DLD1 (cell line): ENCODE measurements around the gene HMG20A.

ENCODE experiments used
- in situ Hi-C: cut with HindIII; loops from 2 replicates; pipeline ENCODE4 v1.10.0; 2017; ENCODE audit warnings: low sequenced_read_pairs

The HMG20A gene

DNA sequence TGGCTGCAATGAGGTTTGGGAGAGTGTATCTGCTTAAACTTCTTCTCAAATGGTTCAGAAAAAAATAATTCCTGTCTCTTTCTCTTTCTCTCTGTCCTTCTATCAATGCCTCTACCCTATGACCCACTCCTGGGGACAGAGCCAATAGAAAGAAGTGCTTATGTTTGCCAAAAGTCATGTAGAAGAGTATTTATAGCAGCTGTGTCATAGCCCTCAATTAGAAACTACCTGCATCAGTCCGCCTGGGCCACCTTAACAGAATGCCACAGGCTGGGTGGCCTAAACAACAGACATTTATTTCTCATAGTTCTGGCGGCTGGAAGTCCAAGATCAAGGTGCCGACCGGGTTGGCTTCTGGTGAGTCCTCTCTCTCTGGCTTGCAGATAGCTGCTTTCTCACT is 92.5 kb downstream of the HMG20A start:
- in situ Hi-C loops, result no loop called here

DNA sequence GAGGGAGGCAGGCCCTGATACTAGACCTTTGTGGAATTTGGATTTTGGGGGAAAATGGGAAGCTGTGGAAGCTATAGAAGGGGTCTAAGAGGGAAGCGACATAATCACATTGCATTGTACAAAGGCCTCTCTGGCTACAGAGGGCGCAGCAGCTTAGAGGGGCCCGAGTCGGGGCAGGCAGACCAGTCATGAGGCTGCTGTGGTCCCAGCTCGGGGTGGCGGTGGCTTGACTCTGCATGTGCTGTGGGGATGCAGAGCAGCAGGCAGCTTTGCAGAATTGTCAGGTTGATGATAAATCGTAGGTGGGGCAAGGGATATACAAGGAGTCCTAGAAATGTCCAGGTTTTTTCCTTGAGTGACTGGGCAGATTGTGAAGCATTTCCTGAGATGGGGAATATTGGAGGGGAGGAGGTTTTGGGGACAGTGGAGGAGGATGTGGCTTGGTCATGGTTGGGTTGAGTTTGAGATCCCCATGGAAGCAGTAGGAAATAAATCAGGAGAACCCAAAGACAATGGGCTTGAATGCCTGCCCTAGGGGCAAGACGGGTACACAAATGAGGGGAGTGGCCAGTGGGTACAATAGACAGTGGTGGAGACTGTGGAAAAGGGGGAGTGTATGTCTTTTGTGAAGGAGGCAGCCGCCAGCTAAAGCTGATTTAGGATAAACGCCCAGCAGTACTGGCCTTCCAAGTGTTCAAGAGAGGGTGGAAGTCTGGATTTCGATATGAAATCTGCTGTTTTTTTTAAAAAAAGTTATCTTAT is 94.1 kb downstream of the HMG20A start:
- in situ Hi-C loops, result no loop called here

GRCh38 chr15:77515613-77516012 is 94.9 kb downstream of the HMG20A start:
- in situ Hi-C loops, result no loop called here

- in situ Hi-C loops, result no loop called here
These were observed 95.4 kb downstream of the HMG20A start for GRCh38 chr15:77516076-77516475.

GRCh38 chr15:77516786-77517185 is 96.1 kb downstream of the HMG20A start:
- in situ Hi-C loops, result no loop called here

GRCh38 chr15:77517579-77517978 is 96.9 kb downstream of the HMG20A start:
- in situ Hi-C loops, result no loop called here

DNA sequence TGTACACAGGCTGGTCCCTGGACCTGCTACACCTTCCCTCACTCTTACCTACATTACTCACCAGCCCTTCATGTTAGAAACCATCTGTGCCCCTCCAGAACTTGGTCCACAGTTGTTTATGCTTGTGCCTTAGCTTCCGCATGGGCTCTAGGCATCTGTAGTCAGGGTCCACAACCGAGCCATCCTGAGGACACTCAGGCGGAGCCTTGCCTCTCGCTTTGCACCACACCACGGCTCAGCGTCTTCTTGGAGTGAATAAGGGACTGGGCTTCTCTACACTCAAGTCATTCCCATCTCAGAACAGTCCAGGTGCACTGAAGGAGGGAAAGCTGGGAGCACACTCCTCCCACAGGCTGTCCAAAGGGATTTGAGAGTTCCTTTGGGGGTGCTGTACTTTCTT is 97.8 kb downstream of the HMG20A start:
- in situ Hi-C loops, result no loop called here

- in situ Hi-C loops, result no loop called here
These were observed 98.9 kb downstream of the HMG20A start for GRCh38 chr15:77519540-77519939.

GRCh38 chr15:77521206-77521605 is 100.5 kb downstream of the HMG20A start:
- in situ Hi-C loops, result loop anchor here (10.0 kb wide), 1 partner anchor 96 kb away; the partner anchor contains the start of genes HMG20A and PEAK1

- in situ Hi-C loops, result loop anchor here (10.0 to 25.0 kb wide), 2 partner anchors 101 to 413 kb away; partner anchors contain the start of genes HMG20A and PEAK1
These were observed 104.7 kb downstream of the HMG20A start for GRCh38 chr15:77525400-77525811.

DNA sequence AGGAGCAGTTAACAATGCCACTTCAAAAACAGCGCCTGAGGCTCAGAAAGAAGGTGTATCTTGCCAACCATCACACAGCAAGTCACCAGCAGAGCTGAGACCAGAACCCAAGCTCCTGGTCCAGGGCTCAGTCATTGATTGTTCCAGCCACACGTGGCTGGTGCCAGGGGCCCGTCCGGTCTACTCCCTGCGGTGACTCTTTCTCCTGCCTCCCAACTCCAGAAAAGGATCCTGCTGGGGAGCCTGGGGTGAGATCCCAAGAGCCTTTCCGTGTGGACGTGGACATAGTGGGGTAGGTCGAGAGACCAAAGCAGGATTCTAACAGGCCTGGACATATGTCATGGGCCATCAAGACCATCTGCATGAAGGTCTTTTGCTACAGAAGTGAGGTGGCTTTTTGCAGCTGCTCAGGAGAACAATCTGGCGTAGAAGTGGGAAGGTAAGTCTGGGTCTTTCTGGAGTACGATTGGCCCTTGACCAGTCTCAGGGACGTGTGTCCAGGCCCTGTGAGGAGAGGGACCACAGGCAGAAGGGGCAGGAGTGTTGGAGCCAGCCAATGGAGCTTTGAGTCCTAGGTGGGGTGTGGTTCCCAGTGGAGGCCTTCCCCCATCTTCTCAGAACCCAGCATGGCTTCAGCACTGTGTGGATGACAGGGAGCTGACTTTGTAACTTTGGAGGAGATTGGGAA is 105.4 kb downstream of the HMG20A start:
- in situ Hi-C loops, result loop anchor here (10.0 to 25.0 kb wide), 2 partner anchors 101 to 414 kb away; partner anchors contain the start of genes HMG20A and PEAK1

- in situ Hi-C loops, result loop anchor here (10.0 to 25.0 kb wide), 2 partner anchors 102 to 414 kb away; partner anchors contain the start of genes HMG20A and PEAK1
These were observed 106.0 kb downstream of the HMG20A start for GRCh38 chr15:77526595-77527163.

DNA sequence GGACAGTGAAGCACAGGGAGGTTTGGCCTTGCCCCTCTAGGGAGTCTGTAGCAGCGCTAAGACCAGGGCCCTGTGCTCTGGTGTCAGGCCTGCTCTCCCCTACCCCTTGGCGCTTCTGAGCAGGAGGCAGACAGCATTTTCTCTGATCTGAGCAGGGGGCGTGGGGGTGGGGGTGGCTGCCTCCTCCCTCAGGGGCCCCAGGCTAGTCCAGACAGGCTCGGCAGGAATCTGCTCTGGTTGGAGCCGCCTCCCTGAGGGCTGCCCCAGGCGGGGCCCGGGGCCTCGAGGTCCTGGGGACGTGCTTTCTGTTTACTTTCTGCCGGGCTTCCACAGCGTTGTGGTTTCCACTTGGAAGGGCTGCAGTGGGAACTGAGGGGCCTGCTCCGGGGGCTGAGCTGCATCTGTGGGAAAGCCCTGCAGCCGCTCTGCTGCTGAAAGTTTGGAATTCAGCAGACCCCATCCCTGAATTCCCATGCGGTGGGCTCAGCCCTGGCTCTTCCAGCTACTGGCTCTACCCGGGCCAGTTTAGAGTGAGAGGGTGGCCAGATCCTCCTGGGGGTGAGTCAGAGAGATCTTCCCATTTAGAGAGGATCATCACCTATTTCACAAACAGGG is 106.6 kb downstream of the HMG20A start:
- in situ Hi-C loops, result loop anchor here (10.0 to 25.0 kb wide), 2 partner anchors 102 to 415 kb away; partner anchors contain the start of genes HMG20A and PEAK1

GRCh38 chr15:77527831-77528231 is 107.1 kb downstream of the HMG20A start:
- in situ Hi-C loops, result loop anchor here (10.0 to 25.0 kb wide), 2 partner anchors 103 to 416 kb away; partner anchors contain the start of genes HMG20A and PEAK1

- in situ Hi-C loops, result loop anchor here (10.0 to 25.0 kb wide), 2 partner anchors 104 to 416 kb away; partner anchors contain the start of genes HMG20A and PEAK1
These were observed 107.7 kb downstream of the HMG20A start for GRCh38 chr15:77528290-77528967.

DNA sequence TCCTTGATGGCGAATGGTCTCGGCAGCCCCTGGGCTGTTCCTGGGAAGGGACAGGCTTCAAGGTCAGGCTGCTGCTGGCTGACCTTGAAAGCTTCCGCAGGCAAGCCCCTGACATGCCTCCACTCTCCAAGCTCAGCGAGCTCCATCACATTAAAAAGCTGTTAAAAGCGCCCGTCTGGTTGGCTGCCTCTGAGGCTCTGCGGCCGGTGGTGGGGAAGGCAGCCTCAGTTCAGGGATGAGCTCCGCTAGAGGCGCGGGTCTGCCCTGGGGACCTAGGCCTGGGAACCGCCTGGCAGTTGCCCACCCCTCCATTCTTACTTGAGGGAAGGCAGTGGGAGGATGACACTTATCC is 108.3 kb downstream of the HMG20A start:
- in situ Hi-C loops, result loop anchor here (10.0 to 25.0 kb wide), 2 partner anchors 104 to 417 kb away; partner anchors contain the start of genes HMG20A and PEAK1

GRCh38 chr15:77529394-77530159 is 108.9 kb downstream of the HMG20A start:
- in situ Hi-C loops, result loop anchor here (10.0 to 25.0 kb wide), 2 partner anchors 105 to 417 kb away; partner anchors contain the start of genes HMG20A and PEAK1

DNA sequence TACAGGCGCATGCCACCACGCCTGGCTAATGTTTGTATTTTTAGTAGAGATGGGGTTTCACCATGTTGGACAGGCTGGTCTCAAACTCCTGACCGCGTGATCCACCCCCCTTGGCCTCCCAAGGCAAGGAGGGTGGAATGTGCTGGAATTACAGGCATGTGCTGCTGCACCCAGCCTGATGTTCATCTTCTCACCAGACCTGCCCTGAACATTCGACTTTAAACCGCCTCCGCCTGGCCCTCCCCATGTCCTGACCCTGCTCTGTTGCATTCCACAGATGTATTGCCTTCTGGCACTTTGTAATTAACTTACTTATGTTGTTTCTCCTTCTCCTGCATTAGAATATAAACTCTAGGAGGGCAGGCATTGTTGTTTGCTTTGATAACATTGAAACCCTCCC is 109.9 kb downstream of the HMG20A start:
- in situ Hi-C loops, result loop anchor here (25.0 kb wide), 1 partner anchor 418 kb away; no protein-coding TSS in a partner anchor
